ENCODE data around the gene SPR.

DNA sequence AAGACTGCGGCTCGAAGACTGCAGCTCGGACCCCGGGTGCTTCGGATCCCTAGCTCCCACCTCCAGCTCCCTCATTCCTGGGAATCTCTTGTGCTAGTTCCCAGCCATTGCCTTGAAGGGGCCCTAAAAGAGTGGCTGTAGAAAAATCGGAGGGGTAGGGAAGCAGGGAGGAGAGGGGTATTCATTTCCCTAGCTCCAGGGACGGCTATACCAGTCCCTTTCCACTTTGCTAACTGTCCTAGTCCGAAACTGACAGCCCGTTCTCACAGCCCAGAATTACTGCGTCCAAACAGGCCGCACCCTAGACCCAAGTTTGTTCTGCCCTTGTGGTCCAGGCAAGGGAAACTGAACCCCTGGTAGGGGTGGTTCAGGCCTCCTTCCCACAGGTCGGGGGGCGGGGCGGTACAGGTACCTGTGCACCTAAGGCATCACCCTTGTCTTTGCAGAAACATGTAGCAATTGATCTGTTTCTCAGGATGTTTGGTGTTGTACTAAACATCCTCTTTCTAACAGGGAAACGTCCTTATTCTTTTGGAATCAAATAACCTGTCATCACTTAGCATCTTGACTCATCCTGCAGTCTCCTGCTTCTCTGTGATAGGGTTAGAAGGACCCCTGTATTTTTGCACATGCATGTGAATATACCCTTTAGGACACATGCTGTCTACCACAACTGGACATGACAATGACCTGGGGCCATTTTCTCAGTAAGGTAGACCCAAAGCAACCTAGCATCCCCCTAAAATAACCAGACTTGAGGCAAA, 34.1 kb downstream of the SPR start:
- TF ChIP-seq KDM1A (IDR thresholded peaks at IDR 0.05) = no peak
- TF ChIP-seq, protein P1, sequence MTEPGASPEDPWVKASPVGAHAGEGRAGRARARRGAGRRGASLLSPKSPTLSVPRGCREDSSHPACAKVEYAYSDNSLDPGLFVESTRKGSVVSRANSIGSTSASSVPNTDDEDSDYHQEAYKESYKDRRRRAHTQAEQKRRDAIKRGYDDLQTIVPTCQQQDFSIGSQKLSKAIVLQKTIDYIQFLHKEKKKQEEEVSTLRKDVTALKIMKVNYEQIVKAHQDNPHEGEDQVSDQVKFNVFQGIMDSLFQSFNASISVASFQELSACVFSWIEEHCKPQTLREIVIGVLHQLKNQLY (CRISPR knock-in tag; conservative IDR thresholded peaks at IDR 0.05) = no peak

Data from K562 (cell line).